ENCODE results near the gene CYTH1.
A peak's percentile ranks its signal among the peaks of the same experiment; 100 is the strongest.

The CYTH1 gene

GRCh38 chr17:78746263-78746948 is 35.7 kb downstream of the CYTH1 start:
- TF ChIP-seq RARB (CRISPR knock-in tag; IDR thresholded peaks at IDR 0.05) (no peak), OSR1 (CRISPR knock-in tag; IDR thresholded peaks at IDR 0.05) (no peak), ZFP30 (CRISPR knock-in tag; IDR thresholded peaks at IDR 0.05) (no peak), PATZ1 (CRISPR knock-in tag; IDR thresholded peaks at IDR 0.05; ENCODE audit: borderline replicate concordance) (no peak), TSHZ2 (CRISPR knock-in tag; IDR thresholded peaks at IDR 0.05) (no peak), TOX (CRISPR knock-in tag; IDR thresholded peaks at IDR 0.05; ENCODE audit: borderline replicate concordance) (no peak), ISL1 (CRISPR knock-in tag; IDR thresholded peaks at IDR 0.05) (no peak)
- TF ChIP-seq, protein P1, sequence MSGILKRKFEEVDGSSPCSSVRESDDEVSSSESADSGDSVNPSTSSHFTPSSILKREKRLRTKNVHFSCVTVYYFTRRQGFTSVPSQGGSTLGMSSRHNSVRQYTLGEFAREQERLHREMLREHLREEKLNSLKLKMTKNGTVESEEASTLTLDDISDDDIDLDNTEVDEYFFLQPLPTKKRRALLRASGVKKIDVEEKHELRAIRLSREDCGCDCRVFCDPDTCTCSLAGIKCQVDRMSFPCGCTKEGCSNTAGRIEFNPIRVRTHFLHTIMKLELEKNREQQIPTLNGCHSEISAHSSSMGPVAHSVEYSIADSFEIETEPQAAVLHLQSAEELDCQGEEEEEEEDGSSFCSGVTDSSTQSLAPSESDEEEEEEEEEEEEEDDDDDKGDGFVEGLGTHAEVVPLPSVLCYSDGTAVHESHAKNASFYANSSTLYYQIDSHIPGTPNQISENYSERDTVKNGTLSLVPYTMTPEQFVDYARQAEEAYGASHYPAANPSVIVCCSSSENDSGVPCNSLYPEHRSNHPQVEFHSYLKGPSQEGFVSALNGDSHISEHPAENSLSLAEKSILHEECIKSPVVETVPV (CRISPR knock-in tag; IDR thresholded peaks at IDR 0.05), result no peak
- TF ChIP-seq, protein P2, sequence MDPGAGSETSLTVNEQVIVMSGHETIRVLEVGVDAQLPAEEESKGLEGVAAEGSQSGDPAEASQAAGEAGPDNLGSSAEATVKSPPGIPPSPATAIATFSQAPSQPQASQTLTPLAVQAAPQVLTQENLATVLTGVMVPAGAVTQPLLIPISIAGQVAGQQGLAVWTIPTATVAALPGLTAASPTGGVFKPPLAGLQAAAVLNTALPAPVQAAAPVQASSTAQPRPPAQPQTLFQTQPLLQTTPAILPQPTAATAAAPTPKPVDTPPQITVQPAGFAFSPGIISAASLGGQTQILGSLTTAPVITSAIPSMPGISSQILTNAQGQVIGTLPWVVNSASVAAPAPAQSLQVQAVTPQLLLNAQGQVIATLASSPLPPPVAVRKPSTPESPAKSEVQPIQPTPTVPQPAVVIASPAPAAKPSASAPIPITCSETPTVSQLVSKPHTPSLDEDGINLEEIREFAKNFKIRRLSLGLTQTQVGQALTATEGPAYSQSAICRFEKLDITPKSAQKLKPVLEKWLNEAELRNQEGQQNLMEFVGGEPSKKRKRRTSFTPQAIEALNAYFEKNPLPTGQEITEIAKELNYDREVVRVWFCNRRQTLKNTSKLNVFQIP (CRISPR knock-in tag; IDR thresholded peaks at IDR 0.05; ENCODE audit: borderline replicate concordance, low read depth), result no peak
- no peak for ATAC-seq

DNA sequence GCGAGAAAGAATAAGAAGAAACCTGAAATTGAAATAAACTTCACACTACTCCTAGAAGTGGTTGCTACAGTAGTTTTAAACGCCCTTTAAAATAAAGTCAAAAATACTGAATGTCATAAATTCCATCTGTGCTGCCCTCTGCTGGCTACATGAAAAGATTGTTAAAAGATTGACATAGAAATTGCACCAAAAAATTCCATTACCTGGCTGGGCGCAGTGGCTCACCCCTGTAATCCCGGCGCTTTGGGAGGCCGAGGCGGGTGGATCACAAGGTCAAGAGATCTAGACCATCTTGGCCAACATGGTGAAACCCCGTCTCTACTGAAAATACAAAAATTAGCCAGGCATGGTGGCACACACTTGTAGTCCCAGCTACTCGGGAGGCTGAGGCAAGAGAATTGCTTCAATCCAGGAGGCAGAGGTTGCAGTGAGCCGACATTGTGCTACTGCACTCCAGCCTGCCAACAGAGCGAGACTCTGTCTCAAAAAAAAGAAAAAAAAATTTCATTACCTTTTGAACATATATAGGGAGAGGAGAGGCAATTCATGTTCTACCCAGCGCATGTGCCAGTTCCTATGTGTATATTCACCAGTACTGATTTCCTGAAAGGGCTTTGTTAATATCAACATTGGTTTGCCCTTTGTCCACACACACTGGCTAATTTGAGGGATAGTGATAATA is 36.5 kb downstream of the CYTH1 start:
- TF ChIP-seq ARNTL (CRISPR knock-in tag; IDR thresholded peaks at IDR 0.05; ENCODE audit: borderline replicate concordance, low read depth), result no peak
- TF ChIP-seq, protein P3, sequence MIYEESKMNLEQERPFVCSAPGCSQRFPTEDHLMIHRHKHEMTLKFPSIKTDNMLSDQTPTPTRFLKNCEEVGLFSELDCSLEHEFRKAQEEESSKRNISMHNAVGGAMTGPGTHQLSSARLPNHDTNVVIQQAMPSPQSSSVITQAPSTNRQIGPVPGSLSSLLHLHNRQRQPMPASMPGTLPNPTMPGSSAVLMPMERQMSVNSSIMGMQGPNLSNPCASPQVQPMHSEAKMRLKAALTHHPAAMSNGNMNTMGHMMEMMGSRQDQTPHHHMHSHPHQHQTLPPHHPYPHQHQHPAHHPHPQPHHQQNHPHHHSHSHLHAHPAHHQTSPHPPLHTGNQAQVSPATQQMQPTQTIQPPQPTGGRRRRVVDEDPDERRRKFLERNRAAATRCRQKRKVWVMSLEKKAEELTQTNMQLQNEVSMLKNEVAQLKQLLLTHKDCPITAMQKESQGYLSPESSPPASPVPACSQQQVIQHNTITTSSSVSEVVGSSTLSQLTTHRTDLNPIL (CRISPR knock-in tag; IDR thresholded peaks at IDR 0.05; ENCODE audit: low read depth), result no peak
- no peak for TF ChIP-seq ZFP30 (CRISPR knock-in tag; IDR thresholded peaks at IDR 0.05)
- no peak for TF ChIP-seq ZC3H10 (CRISPR knock-in tag; IDR thresholded peaks at IDR 0.05)
- TF ChIP-seq OSR1 (CRISPR knock-in tag; IDR thresholded peaks at IDR 0.05), result no peak
- TF ChIP-seq TOX (CRISPR knock-in tag; IDR thresholded peaks at IDR 0.05; ENCODE audit: borderline replicate concordance), result no peak
- TF ChIP-seq, protein P1 (CRISPR knock-in tag; IDR thresholded peaks at IDR 0.05), result no peak
- TF ChIP-seq PATZ1 (CRISPR knock-in tag; IDR thresholded peaks at IDR 0.05; ENCODE audit: borderline replicate concordance), result no peak
- TF ChIP-seq ESRRG (CRISPR knock-in tag; IDR thresholded peaks at IDR 0.05), result no peak
- no peak for TF ChIP-seq PPARA (CRISPR knock-in tag; IDR thresholded peaks at IDR 0.05; ENCODE audit: borderline replicate concordance)
- no peak for TF ChIP-seq ZNF70 (CRISPR knock-in tag; IDR thresholded peaks at IDR 0.05)
- TF ChIP-seq, protein P2 (CRISPR knock-in tag; IDR thresholded peaks at IDR 0.05; ENCODE audit: borderline replicate concordance, low read depth), result no peak
- no peak for TF ChIP-seq ZNF8 (CRISPR knock-in tag; IDR thresholded peaks at IDR 0.05)
- no peak for TF ChIP-seq BACH2 (CRISPR knock-in tag; IDR thresholded peaks at IDR 0.05; ENCODE audit: borderline replicate concordance)
- ATAC-seq, result peak; percentile 56

Measured in SK-N-SH treated with all-trans-retinoic acid at 6 μM for 48 hours (cell line).